Gastrocnemius medialis (tissue), 4 donors: ENCODE data around the gene P2RX2.

Source experiments
- POLR2A ChIP-seq, 2 donors: fragments of 450-650 bp; IDR thresholded peaks; one replicate each; pipeline ENCODE4 v1.6.1; 2017; ENCODE audit warnings: antibody characterized with exemption in 2 of 2, mild to moderate bottlenecking in 2 of 2, moderate library complexity in 2 of 2
- TF ChIP-seq, protein P1 (sequence below), 5 experiments: fragments of 450-650 bp in 3 of 5; fragments of 200-600 bp in 2 of 5; sonication (generic) in 2 of 5; IDR thresholded peaks in 4 of 5; conservative IDR thresholded peaks in 1 of 5; 1 replicate in 4 of 5; 2 replicates in 1 of 5; pipeline ENCODE4 v1.5.1; 2016 to 2019; ENCODE audit warnings: antibody characterized with exemption in 5 of 5, mild to moderate bottlenecking in 3 of 5, moderate library complexity in 3 of 5

DNA sequence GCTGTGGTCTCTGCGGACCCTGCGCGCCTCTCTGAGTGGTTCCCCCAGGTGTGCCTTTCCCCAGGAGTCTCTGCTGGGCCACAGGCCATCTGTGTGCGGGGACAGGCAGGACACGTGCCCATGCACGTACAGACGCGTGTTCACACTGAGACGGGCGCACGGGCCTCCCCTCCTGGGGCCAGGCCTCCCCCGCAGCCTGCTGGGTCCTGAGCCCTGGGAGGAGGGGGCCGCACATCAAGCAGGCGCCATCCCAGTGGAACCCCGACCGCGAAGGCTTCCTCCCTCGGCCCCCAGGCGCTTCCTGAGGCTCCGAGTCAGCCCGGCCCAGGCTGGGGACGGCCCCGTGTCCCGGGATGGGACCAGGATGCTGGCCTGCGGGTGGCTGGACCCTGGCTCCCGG is 47.9 kb upstream of the P2RX2 start:
- TF ChIP-seq, protein P1, sequence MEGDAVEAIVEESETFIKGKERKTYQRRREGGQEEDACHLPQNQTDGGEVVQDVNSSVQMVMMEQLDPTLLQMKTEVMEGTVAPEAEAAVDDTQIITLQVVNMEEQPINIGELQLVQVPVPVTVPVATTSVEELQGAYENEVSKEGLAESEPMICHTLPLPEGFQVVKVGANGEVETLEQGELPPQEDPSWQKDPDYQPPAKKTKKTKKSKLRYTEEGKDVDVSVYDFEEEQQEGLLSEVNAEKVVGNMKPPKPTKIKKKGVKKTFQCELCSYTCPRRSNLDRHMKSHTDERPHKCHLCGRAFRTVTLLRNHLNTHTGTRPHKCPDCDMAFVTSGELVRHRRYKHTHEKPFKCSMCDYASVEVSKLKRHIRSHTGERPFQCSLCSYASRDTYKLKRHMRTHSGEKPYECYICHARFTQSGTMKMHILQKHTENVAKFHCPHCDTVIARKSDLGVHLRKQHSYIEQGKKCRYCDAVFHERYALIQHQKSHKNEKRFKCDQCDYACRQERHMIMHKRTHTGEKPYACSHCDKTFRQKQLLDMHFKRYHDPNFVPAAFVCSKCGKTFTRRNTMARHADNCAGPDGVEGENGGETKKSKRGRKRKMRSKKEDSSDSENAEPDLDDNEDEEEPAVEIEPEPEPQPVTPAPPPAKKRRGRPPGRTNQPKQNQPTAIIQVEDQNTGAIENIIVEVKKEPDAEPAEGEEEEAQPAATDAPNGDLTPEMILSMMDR (IDR thresholded peaks at IDR 0.05 in 4 of 5, conservative IDR thresholded peaks at IDR 0.05 in 1 of 5), result no peak
- no peak for TF ChIP-seq POLR2A (IDR thresholded peaks at IDR 0.05)
